ENCODE measurements around the gene HNRNPL.

DNA sequence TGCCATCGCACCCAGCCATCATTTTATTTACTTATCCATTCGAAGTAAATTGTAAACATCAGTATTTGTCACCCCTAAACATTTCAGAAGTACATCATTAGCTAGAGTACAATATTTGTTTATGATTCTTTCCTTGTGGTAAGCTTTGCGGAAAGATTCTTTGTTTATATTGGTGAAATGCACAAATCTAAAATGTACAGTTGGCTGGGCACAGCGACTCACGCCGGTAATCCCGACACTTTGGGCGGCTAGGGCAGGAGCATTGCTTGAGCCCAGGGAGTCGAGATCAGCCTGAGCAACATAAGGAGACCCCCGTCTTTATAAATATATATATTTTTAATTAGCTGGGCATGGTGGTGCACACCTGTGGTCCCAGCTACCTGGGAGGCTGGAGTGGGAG is 50.7 kb downstream of the HNRNPL start:
- TF ChIP-seq EZH2 (IDR thresholded peaks at IDR 0.05; ENCODE audit: borderline replicate concordance, insufficient read depth, low read depth, low read length, poor library complexity, severe bottlenecking) (no peak), CTCF (IDR thresholded peaks at IDR 0.05) (no peak)
